Esophagus muscularis mucosa (tissue), 4 donors: ENCODE results near the gene ACSL5. TPM values are rescaled to one million over a fixed set of nuclear protein-coding genes. Genes with fewer than 3 reads are reported as not detected.

Experiments used
- DNase-seq: peaks from one replicate; pipeline ENCODE4 v3.0.0-alpha.2; 2017; ENCODE audit errors: extremely low spot score
- H3K27ac ChIP-seq, 4 donors: fragments of 200-600 bp; sonication (generic); replicated peaks in 1 of 4; 1 replicate in 3 of 4; 2 replicates in 1 of 4; pipeline ENCODE4 v1.5.1; 2016 to 2019; ENCODE audit warnings: mild to moderate bottlenecking in 1 of 4
- H3K27me3 ChIP-seq, 4 donors: fragments of 200-600 bp; sonication (generic); one replicate each; pipeline versions ENCODE4 v1.5.1 to v1.6.0; 2016 to 2019
- H3K36me3 ChIP-seq, 4 donors: fragments of 200-600 bp; sonication (generic); one replicate each; pipeline ENCODE4 v1.5.1; 2016 to 2019
- H3K4me1 ChIP-seq, 4 donors: fragments of 200-600 bp; sonication (generic); one replicate each; pipeline ENCODE4 v1.5.1; 2016 to 2019
- H3K4me3 ChIP-seq, 4 donors: fragments of 200-600 bp; sonication (generic); 1 replicate in 2 of 4; 2 replicates in 2 of 4; pipeline ENCODE4 v1.5.1; 2016 to 2019; ENCODE audit warnings: mild to moderate bottlenecking in 4 of 4, moderate library complexity in 1 of 4
- H3K9me3 ChIP-seq, 4 donors: fragments of 200-600 bp; sonication (generic); 1 replicate in 3 of 4; 2 replicates in 1 of 4; pipeline ENCODE4 v1.5.1; 2016 to 2019
- CTCF ChIP-seq, 3 experiments: fragments of 200-600 bp in 2 of 3; fragments of 450-650 bp in 1 of 3; sonication (generic) in 2 of 3; IDR thresholded peaks; one replicate each; pipeline ENCODE4 v1.5.1; 2017 to 2019; ENCODE audit warnings: antibody characterized with exemption in 3 of 3, mild to moderate bottlenecking in 2 of 3, moderate library complexity in 1 of 3
- EP300 ChIP-seq: sonication (generic); formaldehyde crosslinking; IDR thresholded peaks from one replicate; pipeline ENCODE4 v1.6.1; 2017; ENCODE audit warnings: antibody characterized with exemption
- POLR2A ChIP-seq: fragments of 450-650 bp; IDR thresholded peaks from one replicate; pipeline ENCODE4 v1.6.1; 2017; ENCODE audit warnings: antibody characterized with exemption, moderate library complexity, mild to moderate bottlenecking, low read depth
- POLR2AphosphoS5 ChIP-seq, 2 donors: sonication (generic); formaldehyde crosslinking; IDR thresholded peaks; one replicate each; pipeline ENCODE4 v1.6.1; 2017; ENCODE audit warnings: antibody characterized with exemption in 2 of 2
- WGBS: methylation state at CpG from one replicate; pipeline ENCODE4 v1.1.5; 2018; 5-methylcytosine and 5-hydroxymethylcytosine counted together
- intact Hi-C: fragments of 100-400 bp; cut with DNase I; formaldehyde crosslinking; loops from one replicate; pipeline ENCODE4 v1.15.1; 2023
- total RNA-seq, 4 donors: library from RNA; depleted of rRNA; stranded (reverse); fragments of >200 nt; gene quantifications; one replicate each; pipeline versions ENCODE4 v1.1.0 to v1.2.1, GENCODE V29; 2016

ACSL5 gene
- 10 to 100 TPM in 3 of 4 donors, 1 to 10 TPM in 1; 6.2 to 11.2 (median 10.8) TPM for total RNA-seq

- no peak within 1 kb of the TSS for H3K4me3 ChIP-seq
- H3K4me1 ChIP-seq: peaks cover 7 to 11% (median 9%) of the 10 kb centered on the region in 4 donors
- DNase-seq: no peak
- TF ChIP-seq POLR2AphosphoS5 (IDR thresholded peaks at IDR 0.05) (no peak), CTCF (IDR thresholded peaks at IDR 0.05) (no peak), POLR2A (no peak), EP300 (no peak)
- H3K36me3 ChIP-seq: no peaks in the 10 kb centered on the region
- no peaks in the 10 kb centered on the region for H3K27me3 ChIP-seq
- 81% methylated on average over 4 of the region's 4 CpGs for WGBS
- H3K9me3 ChIP-seq: no peaks in the 10 kb centered on the region
- intact Hi-C loops: no loop called here
- peak within 1 kb of the TSS in 2 of 4 donors; percentile 55 to 67 for H3K27ac ChIP-seq
Measured at GRCh38 chr10:112373912-112374338, at the start of gene ACSL5. ACSL5 (plus strand) TSS chr10:112374116; CDS start chr10:112394947, 20,831 bp downstream.

- H3K4me3 ChIP-seq: no peak overlapping the region
- WGBS: 86% methylated on average over 3 of the region's 3 CpGs
- H3K27me3 ChIP-seq: peaks cover 0 to 17% (median 0%) of the 10 kb centered on the region in 4 donors
- H3K4me1 ChIP-seq: no peaks in the 10 kb centered on the region
- H3K9me3 ChIP-seq: no peaks in the 10 kb centered on the region
- TF ChIP-seq CTCF (IDR thresholded peaks at IDR 0.05) (no peak), POLR2A (no peak), POLR2AphosphoS5 (IDR thresholded peaks at IDR 0.05) (no peak), EP300 (no peak)
- no peaks in the 10 kb centered on the region for H3K36me3 ChIP-seq
- no peak overlapping the region for H3K27ac ChIP-seq
- intact Hi-C loops: no loop called here
- DNase-seq: no peak
Measured at GRCh38 chr10:112327678-112328077, 46.2 kb upstream of the ACSL5 start.

DNA sequence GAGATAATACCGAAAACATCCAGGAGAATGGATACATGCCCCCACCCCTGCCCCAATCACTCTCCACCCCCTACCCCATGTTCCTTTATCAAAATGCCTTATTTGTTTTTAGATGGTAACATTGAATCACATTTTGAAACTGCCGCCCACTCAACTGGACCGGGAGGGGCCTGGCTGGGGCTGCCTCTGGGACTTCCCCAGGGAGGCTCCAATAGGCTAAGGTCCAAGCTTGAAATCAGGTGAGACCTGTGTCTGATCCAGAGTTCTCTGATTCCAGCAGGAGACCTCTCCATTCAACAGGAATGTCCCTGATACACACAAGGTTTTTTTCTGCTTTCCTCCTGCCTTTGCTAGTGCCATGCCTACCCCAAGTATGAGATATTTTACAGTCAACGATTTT lies 43.8 kb upstream of the ACSL5 start:
- no peak for DNase-seq
- Histone ChIP-seq H3K4me1 (no peaks in the 10 kb centered on the region), H3K27me3 (peaks cover 0 to 17% (median 0%) of the 10 kb centered on the region in 4 donors), H3K9me3 (no peaks in the 10 kb centered on the region), H3K27ac (no peak overlapping the region), H3K4me3 (no peak overlapping the region), H3K36me3 (no peaks in the 10 kb centered on the region)
- WGBS: 74% methylated on average over 4 of the region's 4 CpGs
- intact Hi-C loops: no loop called here
- no peak for TF ChIP-seq POLR2A
- TF ChIP-seq POLR2AphosphoS5 (IDR thresholded peaks at IDR 0.05): no peak
- TF ChIP-seq EP300: no peak
- no peak for TF ChIP-seq CTCF (IDR thresholded peaks at IDR 0.05)

GRCh38 chr10:112330607-112331160 lies 43.2 kb upstream of the ACSL5 start:
- DNase-seq: no peak
- WGBS: 78% methylated on average over 1 of the region's 1 CpG
- H3K4me3 ChIP-seq: no peak overlapping the region
- H3K27me3 ChIP-seq: peaks cover 0 to 12% (median 0%) of the 10 kb centered on the region in 4 donors
- H3K4me1 ChIP-seq: no peaks in the 10 kb centered on the region
- intact Hi-C loops: no loop called here
- no peaks in the 10 kb centered on the region for H3K36me3 ChIP-seq
- H3K27ac ChIP-seq: no peak overlapping the region
- no peaks in the 10 kb centered on the region for H3K9me3 ChIP-seq
- no peak for TF ChIP-seq EP300
- TF ChIP-seq POLR2AphosphoS5 (IDR thresholded peaks at IDR 0.05): no peak
- TF ChIP-seq CTCF (IDR thresholded peaks at IDR 0.05): no peak
- no peak for TF ChIP-seq POLR2A

DNA sequence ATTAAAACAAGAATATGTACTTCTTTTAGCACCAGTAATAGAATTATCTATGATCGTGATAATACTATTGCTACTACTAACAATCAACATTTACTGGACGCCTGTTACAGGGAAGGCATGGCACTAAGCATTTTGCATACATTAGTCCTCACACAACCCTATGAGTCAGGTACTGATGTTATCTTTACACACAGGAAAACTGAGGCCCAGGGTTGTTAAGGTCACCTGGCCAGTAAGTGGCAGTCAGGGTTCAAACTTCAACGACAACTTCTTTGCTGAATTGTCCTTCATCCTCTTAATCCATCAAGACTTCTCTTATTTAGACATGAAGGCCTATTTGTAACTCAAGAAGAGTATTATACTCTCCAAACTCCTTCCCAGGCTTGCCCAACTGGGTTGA lies 41.9 kb upstream of the ACSL5 start:
- TF ChIP-seq POLR2AphosphoS5 (IDR thresholded peaks at IDR 0.05): no peak
- no peak for TF ChIP-seq CTCF (IDR thresholded peaks at IDR 0.05)
- no peak for TF ChIP-seq EP300
- TF ChIP-seq POLR2A: no peak
- Histone ChIP-seq H3K27ac (no peak overlapping the region), H3K4me1 (no peaks in the 10 kb centered on the region), H3K9me3 (no peaks in the 10 kb centered on the region), H3K27me3 (peaks cover 0 to 4% (median 0%) of the 10 kb centered on the region in 4 donors), H3K4me3 (no peak overlapping the region), H3K36me3 (no peaks in the 10 kb centered on the region)
- 88% methylated on average over 3 of the region's 3 CpGs for WGBS
- no peak for DNase-seq
- intact Hi-C loops: no loop called here
